PFSK-1 (cell line): ENCODE measurements around the gene SEC14L6.

Experiments
- FOXP2 ChIP-seq: optimal IDR thresholded peaks from 2 replicates; pipeline ENCODE3; 2011; ENCODE audit warnings: borderline replicate concordance, control low read depth, inconsistent platforms; ENCODE audit not compliant: insufficient read depth; ENCODE audit errors: extremely low read length, extremely low read depth
- POLR2AphosphoS5 ChIP-seq: IDR thresholded peaks from 2 replicates; pipeline ENCODE4 v1.6.1; 2012; ENCODE audit warnings: low read depth, mild to moderate bottlenecking, control low read depth, low read length, moderate library complexity
- REST ChIP-seq, 2 experiments: IDR thresholded peaks; 2 replicates each; pipeline versions ENCODE4 v1.6.1 to v1.8.0; 2011 to 2012; ENCODE audit warnings: low read depth in 2 of 2, low read length in 2 of 2, control low read depth in 1 of 2, inconsistent platforms in 1 of 2, mild to moderate bottlenecking in 1 of 2, moderate library complexity in 1 of 2; ENCODE audit not compliant: insufficient read depth in 1 of 2
- SIN3A ChIP-seq: IDR thresholded peaks from 2 replicates; pipeline ENCODE4 v1.6.1; 2012; ENCODE audit warnings: mild to moderate bottlenecking, low read length, moderate library complexity, borderline replicate concordance; ENCODE audit not compliant: insufficient read depth
- TAF1 ChIP-seq: IDR thresholded peaks from 2 replicates; pipeline ENCODE4 v1.6.1; 2012; ENCODE audit warnings: low read length, control low read depth, borderline replicate concordance; ENCODE audit not compliant: insufficient read depth

- TF ChIP-seq REST (IDR thresholded peaks at IDR 0.05; ENCODE audit: insufficient read depth in 1 of 2, low read depth in 2 of 2, low read length in 2 of 2), result no peak
- TF ChIP-seq POLR2AphosphoS5, result no peak
- TF ChIP-seq TAF1, result no peak
- no peak for TF ChIP-seq SIN3A
- TF ChIP-seq FOXP2, result no peak
Measured at GRCh38 chr22:30486118-30486517, 60.4 kb downstream of the SEC14L6 start.
